ENCODE measurements around the gene EYA2.

Gene EYA2

DNA sequence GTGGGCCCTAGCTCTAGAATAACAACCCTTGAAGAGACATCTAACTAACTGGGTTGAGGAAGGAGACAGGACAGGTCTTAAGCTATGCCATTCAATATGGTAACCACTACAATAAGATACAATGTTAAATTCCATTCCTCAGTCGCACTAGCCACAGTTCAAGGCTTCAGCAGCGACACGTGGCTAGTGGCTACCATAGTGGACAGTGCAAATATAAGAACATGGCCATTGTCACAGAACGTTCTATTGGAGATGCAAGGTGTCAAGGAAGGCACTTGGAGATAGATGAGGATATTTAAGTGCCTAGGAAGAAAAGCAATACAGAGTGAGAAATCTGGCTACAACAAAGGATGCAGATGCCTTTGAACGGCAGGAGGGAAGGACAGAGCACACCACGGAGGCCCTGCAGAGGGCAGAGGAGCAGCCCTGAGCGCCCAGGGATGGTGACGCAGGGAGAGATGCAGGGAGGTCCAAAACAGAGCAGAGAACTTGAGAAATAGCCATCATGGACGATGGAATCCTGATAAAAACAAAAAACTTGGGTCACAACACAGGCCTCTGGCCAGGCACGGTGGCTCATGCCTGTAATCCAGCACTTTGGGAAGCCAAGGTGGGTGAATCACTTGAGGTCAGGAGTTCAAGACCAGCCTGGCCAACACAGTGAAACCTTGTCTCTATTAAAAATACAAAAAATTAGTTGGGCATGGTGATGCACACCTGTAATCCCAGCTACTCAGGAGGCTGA lies 321.2 kb downstream of the EYA2 start:
- DNase-seq, result no peak

DNA sequence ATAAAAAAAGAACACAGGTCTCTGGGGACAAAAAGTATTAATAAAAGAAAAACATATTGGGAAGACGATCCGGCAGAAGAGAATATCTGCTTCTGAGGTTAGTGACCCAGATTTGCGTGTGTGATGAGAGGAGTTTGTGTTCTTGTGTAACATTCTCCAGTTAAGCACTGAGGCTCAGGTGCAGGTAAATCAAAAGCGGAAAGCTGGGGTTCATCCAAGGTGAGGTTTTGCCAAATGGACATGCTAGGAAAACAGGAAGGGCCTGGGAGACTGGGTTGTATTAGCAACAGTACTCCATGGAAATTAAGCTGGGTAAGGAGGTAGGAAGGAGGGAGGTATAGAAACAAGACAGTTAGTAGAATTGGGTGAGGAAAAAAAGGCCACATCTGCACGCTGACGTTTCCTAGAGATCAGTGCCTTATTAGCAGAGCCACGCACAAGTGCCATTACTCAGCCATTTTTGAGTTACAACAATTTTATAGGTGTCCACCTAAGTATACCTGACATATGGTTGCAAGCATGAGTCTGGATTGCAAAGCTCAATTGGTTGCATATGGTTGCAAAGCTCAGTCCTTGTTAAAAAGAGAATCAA lies 322.3 kb downstream of the EYA2 start:
- DNase-seq, result no peak

DNA sequence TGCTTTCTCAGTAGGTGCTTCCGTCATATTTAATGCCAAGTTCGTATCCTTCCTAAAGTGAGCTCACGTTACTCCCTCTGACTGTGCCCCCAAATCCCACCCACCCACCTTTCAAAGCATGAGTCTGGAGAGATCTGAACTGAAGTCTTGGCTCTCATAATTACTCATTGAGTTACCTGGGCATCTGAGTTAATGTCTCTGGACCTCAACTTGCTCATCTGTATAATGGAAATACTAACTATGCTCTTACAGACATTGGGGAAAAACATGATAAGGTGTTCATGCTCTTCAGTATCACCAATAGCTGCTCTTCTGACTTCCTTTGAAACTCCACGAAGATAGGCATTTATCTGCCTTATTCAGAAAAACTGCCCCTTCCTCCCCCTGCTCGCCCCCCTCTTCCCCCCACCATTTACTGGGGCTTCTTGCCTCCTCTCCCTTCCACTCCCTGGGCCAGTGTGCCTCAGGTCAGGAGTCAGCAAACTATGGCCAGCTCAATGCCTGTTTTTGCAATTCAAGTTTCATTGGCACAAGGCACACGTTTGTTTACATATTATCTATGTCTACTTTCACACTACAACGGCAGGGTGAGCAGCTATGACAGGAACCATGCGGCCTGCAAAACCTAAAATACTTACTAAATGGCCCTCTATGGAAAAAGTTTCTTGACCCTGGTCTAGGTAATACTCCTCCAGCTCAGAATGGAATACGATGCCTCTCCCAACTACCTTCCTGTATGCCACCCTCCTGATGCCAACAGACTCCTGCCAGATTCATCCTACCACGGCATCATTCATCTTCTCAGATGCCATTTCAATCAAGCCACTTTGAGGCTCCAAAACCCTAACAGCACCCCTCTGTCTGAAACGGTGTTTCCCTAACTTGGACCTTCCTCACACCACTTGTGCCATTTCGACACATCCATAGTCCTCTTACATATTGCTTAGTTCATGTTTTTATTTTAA lies 323.1 kb downstream of the EYA2 start:
- no peak for DNase-seq

GRCh38 chr20:47220161-47220582 lies 325.5 kb downstream of the EYA2 start:
- DNase-seq, result no peak

- DNase-seq, result no peak
Observed at GRCh38 chr20:47221036-47221625, 326.5 kb downstream of the EYA2 start.

GRCh38 chr20:47222468-47223119 lies 328.0 kb downstream of the EYA2 start:
- DNase-seq, result no peak

DNA sequence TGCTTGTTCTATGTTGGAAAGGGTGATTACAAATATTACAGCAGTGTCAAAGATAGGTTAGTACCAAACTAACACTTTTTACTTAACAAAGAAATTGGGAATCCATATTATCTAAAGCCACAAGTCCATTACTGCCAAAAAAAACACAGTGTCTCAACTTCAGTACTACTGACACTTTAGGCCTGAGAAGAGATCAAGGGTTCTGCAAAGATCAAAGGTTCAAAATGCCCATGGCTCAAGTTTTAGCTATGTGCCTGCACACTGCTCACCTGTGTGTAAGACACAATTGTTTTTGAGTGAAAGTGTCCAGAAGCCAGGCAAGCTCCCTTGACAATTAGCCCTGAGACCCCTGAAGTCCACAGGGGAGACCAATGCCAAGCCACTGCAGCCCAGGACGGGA lies 329.3 kb downstream of the EYA2 start:
- DNase-seq, result no peak

DNA sequence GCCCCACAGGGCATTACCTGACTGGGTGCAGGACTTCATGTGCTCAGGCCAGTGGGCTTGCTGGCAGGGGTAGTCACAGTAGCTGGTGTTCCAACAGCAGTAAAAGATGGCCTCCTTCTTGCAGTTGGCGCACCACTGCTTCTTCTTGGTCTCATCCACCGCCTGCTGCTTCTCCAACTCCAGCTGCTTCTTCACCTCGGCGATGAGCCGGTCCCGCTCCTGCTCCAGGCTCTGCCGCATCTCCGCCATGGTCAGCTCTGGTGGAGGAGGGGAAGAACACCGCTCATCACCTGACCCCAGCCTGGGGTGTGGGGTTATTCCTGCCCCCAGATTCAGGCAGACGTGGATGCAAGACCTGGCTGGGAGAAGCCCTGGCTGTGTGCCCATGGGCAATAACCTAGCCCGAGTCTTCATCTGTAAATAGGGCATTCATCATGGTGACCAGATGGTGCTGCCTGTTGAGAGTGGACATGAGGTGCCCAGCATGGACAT lies 329.7 kb downstream of the EYA2 start:
- DNase-seq, result no peak

DNA sequence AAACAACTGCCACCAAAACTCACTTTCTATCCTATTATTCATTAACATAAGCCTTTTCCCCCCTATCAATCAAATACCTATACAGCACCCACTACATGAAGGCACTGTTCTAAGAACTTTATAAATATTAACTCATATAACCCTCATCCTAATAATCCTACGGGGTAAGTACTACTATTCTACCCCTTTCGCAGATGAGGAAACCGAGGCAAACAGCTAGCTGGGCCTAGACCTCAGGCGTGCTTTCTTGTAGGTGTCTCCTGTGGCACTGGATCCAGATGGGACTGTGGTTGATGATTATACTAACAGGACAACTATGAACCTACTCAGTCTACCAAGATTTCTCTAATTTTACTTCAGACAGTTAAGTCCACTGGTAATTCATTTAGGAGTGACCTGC lies 330.2 kb downstream of the EYA2 start:
- DNase-seq, result no peak

- DNase-seq, result no peak
Observed at GRCh38 chr20:47225458-47225857, 330.8 kb downstream of the EYA2 start.

DNA sequence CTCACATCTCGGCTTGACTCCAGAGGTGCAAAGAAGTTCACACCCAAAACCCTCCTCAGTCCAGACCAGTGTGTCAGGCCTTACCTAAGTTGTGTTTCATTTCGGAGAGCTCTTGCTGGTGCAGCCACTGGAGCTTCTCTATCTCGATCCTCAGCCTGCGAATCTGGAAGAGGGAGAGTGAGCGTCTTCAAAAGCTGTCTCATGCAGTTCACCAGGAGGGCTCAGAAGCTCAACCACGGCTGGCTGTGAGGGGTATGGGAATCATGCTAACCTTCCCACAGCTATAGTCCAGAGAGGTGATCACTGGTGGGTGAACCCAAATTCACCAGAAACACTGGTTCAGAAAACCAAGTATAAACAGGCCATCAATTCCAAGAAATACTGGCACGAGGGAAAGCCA lies 332.5 kb downstream of the EYA2 start:
- DNase-seq, result no peak

- DNase-seq, result no peak
Observed at GRCh38 chr20:47227576-47227975, 332.9 kb downstream of the EYA2 start.

GRCh38 chr20:47228654-47229053 lies 334.0 kb downstream of the EYA2 start:
- DNase-seq, result no peak

DNA sequence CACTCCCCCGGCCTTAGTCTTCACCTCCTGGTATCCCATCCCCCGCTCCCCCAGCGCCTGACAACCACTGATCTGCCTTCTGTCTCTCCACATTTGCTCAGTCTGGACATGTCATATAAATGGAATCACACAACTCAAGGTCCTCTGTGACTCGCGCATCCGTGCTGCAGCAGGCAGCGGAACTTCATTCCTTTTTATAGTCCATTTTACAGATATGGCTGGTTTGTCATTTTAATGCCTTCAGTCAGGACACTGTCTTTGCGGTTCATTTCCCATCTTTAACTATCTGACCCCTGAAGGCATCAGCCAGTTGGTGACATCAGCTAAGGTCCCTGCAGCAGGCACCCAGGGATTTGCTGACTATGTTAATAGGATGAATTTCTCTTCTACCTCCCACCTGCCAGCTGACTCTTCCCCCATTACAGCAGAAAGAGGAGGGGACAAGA lies 336.2 kb downstream of the EYA2 start:
- no peak for DNase-seq

DNA sequence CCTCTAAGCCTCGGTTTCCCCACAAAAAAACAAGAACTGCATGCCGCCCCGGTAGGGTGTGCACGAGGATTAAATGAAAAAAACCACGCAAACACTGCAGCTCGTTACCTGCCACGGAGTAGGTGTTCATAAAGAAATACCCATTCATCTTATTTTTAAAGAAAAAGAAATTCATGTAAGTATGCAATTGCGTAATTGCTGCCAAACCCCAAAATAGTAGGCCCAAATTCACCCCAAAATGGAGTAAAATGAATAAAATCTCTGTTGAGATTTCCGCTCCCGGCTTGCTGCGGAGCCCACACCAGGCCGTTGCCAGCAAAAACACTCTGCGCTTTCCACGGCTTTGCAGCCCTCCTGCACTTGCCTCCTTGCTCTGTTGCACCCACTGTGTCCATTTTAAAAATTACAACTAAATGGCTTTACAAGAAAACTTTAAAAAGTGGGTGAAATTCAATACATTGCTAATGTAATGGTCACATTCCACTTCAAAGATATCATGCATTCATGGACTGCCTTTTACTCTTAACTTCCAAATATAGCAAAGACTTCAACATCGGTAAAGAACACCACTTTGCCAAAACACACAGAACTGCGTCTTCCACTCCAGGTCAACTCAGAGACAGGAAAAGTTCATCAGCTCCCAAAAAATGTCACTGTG lies 336.9 kb downstream of the EYA2 start:
- no peak for DNase-seq

DNA sequence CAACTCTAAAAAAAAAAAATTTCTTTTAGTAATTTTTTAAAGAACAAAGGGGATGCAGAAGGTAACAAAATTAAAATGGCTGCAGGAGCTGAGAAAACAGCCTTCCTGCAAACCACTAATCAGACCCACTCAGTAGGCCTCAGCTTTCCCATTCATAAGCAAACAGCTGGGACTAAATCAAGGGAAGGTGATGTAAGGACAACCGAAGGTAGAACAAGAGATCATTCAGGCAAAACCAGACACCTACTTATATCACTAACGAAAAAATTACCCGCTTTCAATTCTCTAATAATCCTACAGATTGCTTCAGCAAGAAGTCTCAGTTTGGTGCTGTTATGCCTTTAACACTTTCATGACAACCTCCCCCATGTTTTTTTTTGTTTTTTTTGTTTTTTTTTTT lies 337.9 kb downstream of the EYA2 start:
- no peak for DNase-seq

DNA sequence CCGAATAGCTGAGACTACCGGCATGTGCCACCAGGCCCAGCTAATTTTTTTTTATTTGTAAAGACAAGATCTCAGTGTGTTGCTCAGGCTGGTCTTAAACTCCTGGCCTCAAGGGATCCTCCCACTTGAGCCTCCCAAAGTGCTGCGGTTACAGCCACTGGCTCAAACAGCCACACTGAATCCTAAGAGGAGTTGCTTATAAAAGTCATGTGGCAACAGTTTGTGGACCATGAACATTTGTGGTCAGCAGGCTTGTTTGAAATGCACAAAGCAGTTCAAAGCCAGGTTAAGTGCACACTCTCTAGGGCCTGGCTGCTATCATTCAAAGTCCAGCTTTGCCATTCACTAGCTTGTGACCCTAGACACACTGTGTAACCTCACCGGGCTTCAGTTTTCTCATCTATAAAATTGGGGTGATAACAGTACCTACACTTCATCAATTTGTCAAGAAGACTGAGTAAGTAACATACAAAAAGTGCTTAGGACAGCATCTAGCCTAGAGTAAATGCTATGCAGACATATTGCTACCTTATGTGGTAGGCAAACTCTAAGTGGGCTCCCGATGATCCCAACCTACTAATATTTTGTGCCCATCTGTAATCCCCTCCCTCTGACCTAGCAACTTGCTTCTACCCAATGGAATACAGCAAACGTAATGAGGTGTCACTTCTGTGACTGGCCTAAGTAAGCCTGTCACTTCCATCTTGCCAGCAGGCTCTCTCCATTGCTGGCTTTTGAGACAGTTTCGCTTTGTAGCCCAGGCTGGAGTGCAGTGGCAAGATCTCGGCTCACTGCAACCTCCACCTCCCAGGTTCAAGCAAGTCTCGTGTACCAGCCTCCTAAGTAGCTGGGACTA lies 338.9 kb downstream of the EYA2 start:
- DNase-seq, result no peak

GRCh38 chr20:47235111-47235510 lies 340.5 kb downstream of the EYA2 start:
- DNase-seq, result no peak

DNA sequence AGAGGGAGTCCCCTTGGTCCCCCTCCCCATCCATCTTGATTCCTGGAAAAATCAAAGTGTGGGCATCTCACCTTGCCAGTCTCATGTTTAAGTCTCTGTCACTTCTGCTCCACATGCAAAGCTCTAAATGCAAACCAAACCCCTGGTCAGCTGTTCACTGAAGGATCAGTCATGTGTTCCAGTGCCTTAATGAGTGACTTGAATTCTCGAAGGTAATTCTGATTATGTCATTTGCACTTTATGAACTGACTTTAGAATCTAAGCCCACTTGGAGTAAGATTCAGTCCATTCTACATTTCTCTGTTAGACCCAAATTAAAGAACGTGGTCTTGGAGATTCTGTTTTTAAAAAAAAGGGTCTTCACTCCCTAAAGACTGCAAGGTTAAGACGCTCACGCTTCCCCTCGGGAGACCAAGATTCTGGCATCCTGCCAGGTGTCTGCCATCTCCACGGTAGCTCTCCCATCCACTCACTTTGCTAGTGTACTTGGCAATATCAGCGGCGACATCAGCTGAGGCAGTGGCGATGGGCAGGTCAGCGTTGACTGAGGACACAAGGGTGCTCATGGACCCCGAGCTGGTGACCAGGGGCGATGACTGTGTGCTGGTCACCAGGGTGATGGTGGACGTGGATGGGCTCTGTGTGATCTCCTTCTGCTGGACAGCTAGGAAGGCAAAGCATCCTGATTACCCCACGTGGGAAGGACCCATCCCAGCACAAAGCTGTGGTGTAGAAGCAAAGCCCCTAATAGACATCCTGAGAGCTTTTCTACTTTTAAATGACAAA lies 341.4 kb downstream of the EYA2 start:
- DNase-seq, result no peak

GRCh38 chr20:47236639-47236900 lies 341.9 kb downstream of the EYA2 start:
- no peak for DNase-seq
